ENCODE data around the gene LTB.

Gene LTB

GRCh38 chr6:31575952-31576685 is 6.1 kb downstream of the LTB start:
- TF ChIP-seq CTCF (IDR thresholded peaks at IDR 0.05; ENCODE audit: control insufficient read depth, insufficient read depth, low read depth, low read length, missing control alignments): no peak
- DNase-seq (ENCODE audit: low read depth): no peak
- H3K4me3 ChIP-seq (ENCODE audit: control insufficient read depth, low read depth, low read length): no peak overlapping the region

- DNase-seq (ENCODE audit: low read depth): no peak
- H3K4me3 ChIP-seq (ENCODE audit: control insufficient read depth, low read depth, low read length): no peak within 1 kb of the TSS
- TF ChIP-seq CTCF (IDR thresholded peaks at IDR 0.05; ENCODE audit: control insufficient read depth, insufficient read depth, low read depth, low read length, missing control alignments): no peak
These were observed 6.8 kb downstream of the LTB start, which contains the start of gene TNF for GRCh38 chr6:31575335-31575901. Gene TNF (plus strand): TSS chr6:31575565. CDS start chr6:31575742, 177 bp downstream.

- no peak overlapping the region for H3K4me3 ChIP-seq (ENCODE audit: control insufficient read depth, low read depth, low read length)
- no peak for DNase-seq (ENCODE audit: low read depth)
- no peak for TF ChIP-seq CTCF (IDR thresholded peaks at IDR 0.05; ENCODE audit: control insufficient read depth, insufficient read depth, low read depth, low read length, missing control alignments)
These were observed 7.8 kb downstream of the LTB start for GRCh38 chr6:31574106-31575061.

GRCh38 chr6:31573239-31574105 is 8.8 kb downstream of the LTB start:
- no peak for TF ChIP-seq CTCF (IDR thresholded peaks at IDR 0.05; ENCODE audit: control insufficient read depth, insufficient read depth, low read depth, low read length, missing control alignments)
- DNase-seq (ENCODE audit: low read depth): no peak
- H3K4me3 ChIP-seq (ENCODE audit: control insufficient read depth, low read depth, low read length): no peak overlapping the region

- no peak within 1 kb of the TSS for H3K4me3 ChIP-seq (ENCODE audit: control insufficient read depth, low read depth, low read length)
- no peak for DNase-seq (ENCODE audit: low read depth)
- TF ChIP-seq CTCF (IDR thresholded peaks at IDR 0.05; ENCODE audit: control insufficient read depth, insufficient read depth, low read depth, low read length, missing control alignments): no peak
These were observed 9.9 kb downstream of the LTB start, which contains the start of gene LTA for GRCh38 chr6:31572041-31572911. Gene LTA (plus strand): TSS chr6:31572289. CDS start chr6:31572743, 454 bp downstream.
